ENCODE measurements around the gene ADAMTS8. TPM values are rescaled to one million over a fixed set of nuclear protein-coding genes. Genes with fewer than 3 reads are reported as not detected.

ADAMTS8 gene
- total RNA-seq, 1 experiment from 2014 or later: 0.07 TPM

GRCh38 chr11:130418210-130418609, 10.2 kb downstream of the ADAMTS8 start (continued):
- TF ChIP-seq REST (IDR thresholded peaks at IDR 0.05; ENCODE audit: low read depth): no peak
- TF ChIP-seq EZH2 (IDR thresholded peaks at IDR 0.05): no peak
- no peak for TF ChIP-seq POLR2A (IDR thresholded peaks at IDR 0.05; ENCODE audit: borderline replicate concordance, extremely low read depth, insufficient read depth, insufficient read length)
- TF ChIP-seq SP1 (IDR thresholded peaks at IDR 0.05; ENCODE audit: low read depth): no peak
- TF ChIP-seq SRF (IDR thresholded peaks at IDR 0.05; ENCODE audit: low read depth): no peak
- TF ChIP-seq EGR1 (IDR thresholded peaks at IDR 0.05; ENCODE audit: low read depth): no peak
- TF ChIP-seq FOSL1 (IDR thresholded peaks at IDR 0.05; ENCODE audit: low read depth): no peak
- TF ChIP-seq CTCF (IDR thresholded peaks at IDR 0.05 in 2 of 3, conservative IDR thresholded peaks at IDR 0.05 in 1 of 3; ENCODE audit: borderline replicate concordance in 1 of 3, insufficient read depth in 1 of 3, low read depth in 2 of 3, low read length in 2 of 3): no peak

DNA sequence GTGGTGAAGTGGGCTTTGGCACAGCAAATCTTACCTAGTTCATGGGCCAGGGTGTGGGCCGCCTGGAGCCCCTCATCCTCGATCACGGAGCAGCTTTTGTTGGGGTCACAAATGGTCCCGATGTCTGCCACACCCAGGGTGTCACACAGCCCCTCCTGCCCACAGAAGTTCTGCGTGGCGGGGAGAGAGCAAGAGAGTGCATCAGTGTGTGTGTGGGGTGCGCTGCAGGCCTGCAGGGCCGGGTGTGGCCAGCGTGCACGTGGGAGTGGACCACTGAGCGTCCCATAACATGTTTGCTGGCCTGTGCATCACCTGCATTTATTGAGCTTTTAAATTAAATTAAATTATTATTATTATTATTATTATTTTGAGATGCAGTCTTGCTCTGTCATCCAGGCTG, 11.5 kb downstream of the ADAMTS8 start:
- ChIA-PET RAD21 (ENCODE audit: low non-redundant PET in 1 of 2, low total read pairs in 2 of 2, uncharacterized antibody in 2 of 2, unreplicated experiment in 2 of 2) (no interaction called here), POLR2A (no interaction called here), CTCF (no interaction called here)
- Histone ChIP-seq H3K36me3 (ENCODE audit: control insufficient read depth in 1 of 2, insufficient read depth in 2 of 2, low read length in 2 of 2) (no peaks in the 10 kb centered on the region), H3K4me3 (replicated peaks in 1 of 2; ENCODE audit: low read depth in 1 of 2, low read length in 2 of 2) (no peak overlapping the region), H3K27ac (ENCODE audit: low read depth, low read length) (no peak overlapping the region), H3K4me2 (ENCODE audit: low read length) (no peak overlapping the region), H3K9me3 (ENCODE audit: control insufficient read depth in 1 of 2, insufficient read depth in 1 of 2, low read depth in 1 of 2, low read length in 2 of 2) (no peaks in the 10 kb centered on the region), H3K4me1 (ENCODE audit: control insufficient read depth in 1 of 2, insufficient read depth in 2 of 2, low read length in 2 of 2) (no peaks in the 10 kb centered on the region), H3K9me2 (ENCODE audit: insufficient read depth) (no peaks in the 10 kb centered on the region), H3K27me3 (ENCODE audit: insufficient read depth, low read length) (no peaks in the 10 kb centered on the region), H3K9ac (ENCODE audit: low read length) (no peak overlapping the region), H3K79me2 (ENCODE audit: insufficient read depth, low read length) (no peaks in the 10 kb centered on the region), H4K20me1 (ENCODE audit: insufficient read depth) (no peaks in the 10 kb centered on the region), H2AFZ (ENCODE audit: low read depth, low read length, poor library complexity, severe bottlenecking) (no peak overlapping the region)
- no TSS peak for BruUV-seq (replicated peaks)
- intact Hi-C loops (cut with micrococcal nuclease): no loop called here
- no peak for ATAC-seq
- DNase-seq (ENCODE audit: low read depth, low spot score): no peak
- TF ChIP-seq REST (IDR thresholded peaks at IDR 0.05; ENCODE audit: low read depth) (no peak), SRF (IDR thresholded peaks at IDR 0.05; ENCODE audit: low read depth) (no peak), POLR2A (IDR thresholded peaks at IDR 0.05; ENCODE audit: borderline replicate concordance, extremely low read depth, insufficient read depth, insufficient read length) (no peak), SIN3A (IDR thresholded peaks at IDR 0.05; ENCODE audit: low read depth) (no peak), TCF7L2 (IDR thresholded peaks at IDR 0.05; ENCODE audit: borderline replicate concordance, extremely low read depth, insufficient read depth, insufficient read length) (no peak), CBX3 (IDR thresholded peaks at IDR 0.05; ENCODE audit: low read depth) (no peak), POLR2AphosphoS5 (IDR thresholded peaks at IDR 0.05; ENCODE audit: low read depth, low read length) (no peak), YY1 (IDR thresholded peaks at IDR 0.05; ENCODE audit: extremely low read depth, insufficient replicate concordance, low read depth, low read length) (no peak), SP1 (IDR thresholded peaks at IDR 0.05; ENCODE audit: low read depth) (no peak), EZH2 (IDR thresholded peaks at IDR 0.05) (no peak), EZH2phosphoT487 (IDR thresholded peaks at IDR 0.05; ENCODE audit: borderline replicate concordance) (no peak), EGR1 (IDR thresholded peaks at IDR 0.05; ENCODE audit: low read depth) (no peak), CEBPB (IDR thresholded peaks at IDR 0.05; ENCODE audit: low read depth) (no peak), JUND (IDR thresholded peaks at IDR 0.05) (no peak)
- TF ChIP-seq, protein P1, sequence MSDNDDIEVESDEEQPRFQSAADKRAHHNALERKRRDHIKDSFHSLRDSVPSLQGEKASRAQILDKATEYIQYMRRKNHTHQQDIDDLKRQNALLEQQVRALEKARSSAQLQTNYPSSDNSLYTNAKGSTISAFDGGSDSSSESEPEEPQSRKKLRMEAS (IDR thresholded peaks at IDR 0.05): no peak

All from HCT116 (cell line).